HG03342 (cell line): ENCODE results near the gene CAPN12.

Experiments
- ATAC-seq: cut with Tn5 transposase; IDR thresholded peaks from one replicate; pipeline ENCODE4 v1.9.1; 2021; ENCODE audit warnings: mild to moderate bottlenecking, moderate library complexity; ENCODE audit not compliant: unreplicated experiment

The CAPN12 gene

GRCh38 chr19:38682872-38683392 lies 61.3 kb downstream of the CAPN12 start:
- ATAC-seq = no peak

- ATAC-seq = no peak
Observed at GRCh38 chr19:38682195-38682867, 61.9 kb downstream of the CAPN12 start.
